AG20443 (cell line): ENCODE measurements around the gene TGFBI.

ENCODE experiments used
- DNase-seq: peaks from one replicate; pipeline ENCODE4 v3.0.0; 2012; ENCODE audit warnings: low spot score, mixed read lengths

Gene TGFBI

DNA sequence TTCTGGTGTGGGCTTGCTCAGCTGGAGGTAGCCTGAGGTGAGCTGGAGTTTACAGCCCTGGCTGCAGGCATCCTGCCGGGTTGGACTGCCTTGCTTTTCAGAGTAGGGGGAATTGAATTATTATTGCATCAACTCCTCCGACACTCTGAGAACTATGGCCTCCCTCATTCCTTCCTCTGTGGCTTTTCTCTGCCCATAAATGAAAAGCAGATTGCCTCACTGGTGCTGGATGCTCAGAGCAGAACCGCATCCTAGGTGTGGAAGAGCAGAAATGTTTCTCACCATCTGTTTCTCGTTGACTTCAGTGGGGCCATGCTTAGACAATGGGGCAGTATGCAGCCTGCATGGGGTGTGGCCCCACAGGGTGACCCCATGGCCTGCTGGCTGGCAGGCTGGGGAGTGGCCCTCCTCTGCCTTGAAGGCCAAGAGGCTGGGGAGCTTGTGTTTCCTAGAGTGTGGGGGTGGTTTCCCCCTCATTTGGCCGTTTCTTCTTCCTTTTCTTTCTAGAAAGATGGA, 27.3 kb upstream of the TGFBI start:
- DNase-seq, result peak; percentile 85

DNA sequence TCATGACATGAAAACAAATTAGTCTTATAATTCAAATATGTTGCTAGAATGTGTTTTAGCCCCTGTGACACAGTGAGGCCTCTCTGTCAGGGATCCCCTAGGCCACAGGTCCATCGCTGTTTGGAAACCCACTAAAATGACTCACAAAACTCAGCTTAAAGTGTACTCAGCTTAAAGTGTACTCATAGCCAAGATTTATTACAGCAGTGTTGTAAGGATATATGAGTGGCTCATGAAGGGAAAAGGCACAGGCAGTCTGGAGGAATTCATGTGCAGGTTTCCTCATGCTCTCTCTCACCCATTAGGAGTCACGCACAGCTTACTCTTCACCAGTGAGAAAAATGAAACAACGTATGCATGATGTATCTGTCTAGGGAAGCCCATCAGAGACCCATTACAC, 24.4 kb upstream of the TGFBI start:
- peak; percentile 68 for DNase-seq

DNA sequence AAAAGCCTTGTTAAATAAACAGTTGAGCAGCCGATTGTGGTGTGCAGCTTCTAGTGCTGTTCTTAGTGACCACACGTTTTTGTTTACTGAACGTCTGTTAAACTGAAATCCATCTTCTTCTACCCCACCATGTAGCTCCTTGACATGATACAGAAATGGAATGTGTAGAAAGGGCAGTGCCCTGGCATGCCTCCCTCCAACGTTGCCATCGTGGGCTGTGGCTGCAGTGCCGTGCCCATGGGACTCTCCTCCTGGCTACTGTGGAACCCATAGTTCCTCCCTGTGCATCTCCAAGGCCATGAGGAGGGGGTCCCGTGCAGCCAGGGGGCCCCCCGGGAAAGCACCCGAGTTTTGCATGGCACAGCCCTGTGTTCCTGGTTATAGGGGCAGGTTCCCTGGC, 23.3 kb upstream of the TGFBI start:
- no peak for DNase-seq

DNA sequence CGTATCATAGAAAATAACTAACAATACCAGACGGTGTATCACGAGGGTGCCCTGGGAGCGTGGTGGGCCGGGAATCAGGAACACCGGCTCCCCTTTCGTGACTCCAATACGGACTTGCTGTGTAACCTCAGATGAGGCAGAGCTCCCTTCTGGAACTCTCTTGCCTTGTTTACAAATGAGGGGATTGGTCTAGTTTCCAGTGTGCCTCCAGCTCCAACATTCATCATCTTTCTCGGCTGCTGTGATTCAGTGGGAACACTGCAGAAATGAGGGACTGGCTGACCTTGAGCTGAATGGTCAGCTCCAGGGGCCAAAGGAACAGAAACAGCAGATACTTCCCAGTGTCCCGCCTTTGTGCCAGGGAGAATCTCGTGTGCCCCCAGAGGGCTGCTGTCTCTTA, 22.6 kb upstream of the TGFBI start:
- peak; percentile 21 for DNase-seq

DNA sequence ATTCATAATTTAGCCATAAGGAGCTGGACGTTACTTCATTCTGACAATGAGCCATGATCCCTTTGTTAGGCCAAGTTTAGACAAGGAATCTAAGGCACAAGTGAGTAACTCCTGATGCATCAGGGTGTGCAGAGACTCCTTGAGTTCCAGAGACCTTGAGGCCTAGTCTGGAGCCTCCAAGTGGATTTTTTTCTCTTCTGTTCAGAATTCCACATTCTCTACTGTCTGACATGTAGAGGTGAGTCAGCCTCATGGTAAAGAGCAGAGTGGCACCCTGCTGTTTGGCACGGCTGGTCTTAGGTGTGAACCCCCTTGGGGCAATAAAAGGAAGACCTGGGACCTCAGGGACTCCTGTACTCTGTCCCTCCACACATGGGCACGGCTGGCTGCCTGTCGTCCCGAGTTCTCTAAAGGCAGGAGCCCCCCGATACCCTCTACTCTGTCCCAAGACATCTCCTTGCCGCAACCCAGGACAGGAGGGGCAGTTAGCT, 22.0 kb upstream of the TGFBI start:
- DNase-seq, result peak; percentile 74

DNA sequence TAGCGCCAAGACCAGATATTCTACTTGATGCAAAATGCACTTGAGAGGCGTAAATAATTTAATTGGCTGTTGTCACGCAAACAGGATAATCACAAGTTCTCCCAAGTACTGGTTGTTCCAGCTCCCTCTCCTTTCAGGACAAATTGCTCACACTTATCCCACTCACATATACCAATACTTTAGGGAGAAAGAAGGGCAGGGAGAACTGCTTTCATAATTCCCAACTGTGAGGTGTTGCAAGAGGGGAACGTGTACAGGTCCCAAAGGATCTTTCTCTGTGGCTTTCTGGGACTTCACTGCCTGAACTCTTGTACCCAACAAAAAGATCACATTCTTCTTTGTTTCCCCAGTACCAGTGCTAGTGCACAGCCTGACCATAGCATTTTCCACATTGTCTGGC, 21.5 kb upstream of the TGFBI start:
- no peak for DNase-seq

DNA sequence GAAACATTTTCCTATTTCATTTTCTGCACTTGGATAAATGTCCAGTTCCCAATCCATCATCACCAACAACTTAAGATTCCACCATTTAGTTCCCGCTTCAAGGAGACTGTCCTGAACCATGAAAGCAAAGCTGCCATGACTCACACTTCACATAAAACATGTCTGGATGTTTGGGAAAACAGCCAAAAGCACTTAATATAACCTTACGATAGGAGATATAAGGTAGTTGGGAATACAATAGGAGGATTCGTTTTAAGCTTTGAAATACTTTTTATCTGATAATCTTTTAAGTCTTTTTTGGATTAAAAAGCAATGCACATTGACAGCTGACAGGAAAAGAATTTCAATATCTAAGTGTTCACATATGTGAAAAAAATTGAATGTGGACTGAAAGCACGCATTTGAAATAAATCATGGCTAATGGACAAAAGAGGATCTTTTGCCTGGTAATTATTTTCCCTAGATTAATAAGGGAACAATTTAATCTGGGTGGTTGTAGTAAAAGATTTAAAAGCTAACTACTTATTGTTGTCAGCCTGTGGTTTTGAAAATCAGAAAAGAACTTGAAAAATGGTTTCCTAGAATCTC, 17.3 kb upstream of the TGFBI start:
- DNase-seq, result no peak

DNA sequence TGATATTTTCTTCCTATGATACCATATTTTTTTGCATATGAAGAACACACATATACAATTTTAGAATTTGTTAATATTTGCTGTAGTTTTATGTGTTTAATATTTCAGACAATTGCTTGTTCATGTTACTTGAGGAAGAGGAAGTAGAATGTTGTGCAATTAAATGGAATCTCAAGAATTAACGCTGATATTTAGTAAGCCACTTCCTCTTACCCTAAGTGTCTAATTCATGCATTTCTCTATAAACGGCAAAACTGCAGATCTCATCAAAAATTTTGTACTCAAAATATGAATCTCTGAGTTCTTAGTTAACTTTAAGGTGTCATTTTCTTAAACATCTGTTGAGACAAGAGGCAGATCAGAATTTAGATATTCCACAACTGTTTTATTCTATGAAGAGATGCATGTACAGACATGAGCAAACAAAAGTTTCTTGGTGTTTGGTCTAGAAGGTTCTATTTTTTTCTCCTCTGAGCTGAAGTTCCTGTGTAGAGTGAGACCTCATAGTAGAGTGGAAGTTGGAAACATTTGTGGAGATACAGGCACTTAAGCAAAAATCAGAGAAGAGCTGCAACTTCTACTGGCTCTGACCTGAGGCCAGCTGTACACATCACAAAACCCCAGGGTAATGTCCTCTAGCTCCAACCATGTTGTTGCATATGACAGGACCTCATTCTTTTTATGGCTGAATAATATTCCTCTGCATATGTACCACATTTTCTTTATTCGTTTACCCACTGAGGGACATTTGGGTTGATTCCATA, 16.6 kb upstream of the TGFBI start:
- no peak for DNase-seq

DNA sequence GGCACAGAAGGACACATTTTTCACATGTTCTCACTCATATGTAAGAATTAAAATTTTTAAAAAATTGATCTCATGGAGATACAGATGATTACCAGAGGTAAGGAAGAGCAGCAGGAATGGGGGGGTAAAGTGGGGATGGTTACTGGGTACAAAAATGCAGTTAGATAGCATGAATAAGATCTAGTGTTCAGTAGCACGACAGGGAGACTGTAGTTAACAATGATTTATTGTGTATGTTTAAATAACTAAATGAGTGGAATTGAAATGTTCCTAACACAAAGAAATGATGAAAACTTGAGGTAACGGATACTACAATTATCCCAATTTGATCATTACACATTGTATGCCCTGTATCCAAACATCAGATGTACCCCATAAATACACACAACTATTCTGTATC, 15.2 kb upstream of the TGFBI start:
- DNase-seq, result no peak

DNA sequence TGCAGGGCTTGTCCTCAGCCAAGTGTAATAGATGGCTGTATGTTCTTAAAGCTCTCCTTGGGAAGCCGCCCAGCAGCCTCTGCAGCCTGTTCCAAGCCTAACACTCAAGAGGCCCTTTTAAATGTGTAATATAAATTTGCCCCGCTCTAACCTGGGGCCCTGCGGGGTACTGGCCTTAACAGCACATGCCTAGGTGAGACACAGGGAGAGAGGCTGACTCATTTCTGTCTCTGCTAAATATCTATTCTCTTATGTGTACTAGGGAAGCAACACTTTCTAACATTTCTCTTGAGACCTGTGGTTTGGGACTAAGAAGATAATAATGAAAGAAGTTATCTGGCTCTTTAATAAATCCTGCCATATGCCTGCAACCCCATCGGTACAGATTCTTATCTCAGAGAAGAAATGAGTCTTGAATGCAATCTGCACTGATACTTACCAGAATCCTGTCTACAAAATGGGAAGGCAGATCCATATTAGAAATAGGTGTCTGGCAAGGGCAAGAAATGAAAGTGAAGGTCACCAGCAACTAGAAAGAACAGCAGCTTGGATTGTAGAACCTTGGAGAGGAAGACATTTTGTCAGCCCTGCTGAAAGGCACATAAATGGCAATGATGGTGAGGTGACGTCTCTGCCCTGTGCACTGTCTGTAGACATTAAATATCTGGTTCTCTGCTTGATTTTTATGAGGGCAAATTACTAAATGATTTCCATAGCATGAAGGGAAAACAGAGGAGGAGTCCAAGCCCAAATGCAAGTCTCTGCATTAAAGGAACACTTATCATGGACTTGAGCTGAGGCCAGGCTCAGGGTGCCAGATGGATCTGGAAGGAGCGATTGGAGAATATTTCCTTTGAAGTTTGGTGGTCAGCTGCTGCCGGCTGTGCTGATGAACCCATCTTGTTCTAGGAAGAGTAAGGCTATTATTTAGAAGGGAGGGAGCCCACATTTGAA, 14.5 kb upstream of the TGFBI start:
- no peak for DNase-seq

DNA sequence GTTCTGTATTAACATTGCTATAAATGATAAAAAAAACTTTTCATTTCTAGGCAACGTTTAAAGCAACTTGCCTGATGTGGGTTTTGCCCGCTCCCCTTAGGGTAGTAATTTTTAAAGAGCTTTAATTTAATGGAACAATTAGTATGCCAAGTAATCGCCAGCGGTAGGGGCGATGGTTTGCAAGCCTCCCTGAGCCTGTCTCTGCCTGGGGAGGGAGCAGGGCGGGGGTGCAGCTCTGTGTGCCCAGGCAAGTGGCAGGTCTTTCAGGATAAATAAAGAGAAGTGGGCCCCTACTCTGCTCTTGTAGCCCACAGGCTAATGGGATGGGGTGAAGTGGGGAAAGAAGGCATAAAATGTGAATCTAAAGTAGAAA, 13.8 kb upstream of the TGFBI start:
- no peak for DNase-seq

DNA sequence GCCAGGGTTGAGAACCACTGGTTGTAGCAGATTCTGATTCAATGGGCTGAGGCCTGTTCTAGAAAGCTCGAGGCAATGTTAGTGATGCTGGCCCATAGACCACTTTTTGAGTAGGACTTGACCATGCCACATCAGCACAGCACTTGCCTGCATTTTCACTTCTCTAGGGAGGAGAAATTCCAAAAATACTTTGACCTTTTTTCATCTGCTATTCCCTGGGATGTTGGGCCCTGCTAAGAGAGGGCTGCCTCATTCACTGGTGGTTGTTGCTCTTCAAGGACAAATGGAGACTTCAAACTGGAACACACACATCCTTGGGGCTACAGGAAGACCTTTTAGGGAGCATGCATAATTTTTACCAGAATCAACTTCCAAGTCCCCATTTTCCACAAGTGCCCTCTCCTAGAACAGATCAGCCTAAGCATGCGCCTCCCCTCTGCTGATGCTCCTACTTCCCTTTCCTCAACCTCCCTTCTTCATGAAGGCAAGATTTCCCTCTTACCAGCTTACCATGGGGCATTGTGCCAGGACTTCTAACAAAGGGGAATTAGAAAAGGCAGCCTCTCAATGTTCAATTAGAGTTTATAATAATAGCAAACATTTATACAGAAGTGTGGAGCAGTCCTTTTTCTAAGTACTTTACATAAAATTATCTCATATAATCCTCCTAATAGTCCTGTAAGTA, 12.7 kb upstream of the TGFBI start:
- DNase-seq, result no peak

DNA sequence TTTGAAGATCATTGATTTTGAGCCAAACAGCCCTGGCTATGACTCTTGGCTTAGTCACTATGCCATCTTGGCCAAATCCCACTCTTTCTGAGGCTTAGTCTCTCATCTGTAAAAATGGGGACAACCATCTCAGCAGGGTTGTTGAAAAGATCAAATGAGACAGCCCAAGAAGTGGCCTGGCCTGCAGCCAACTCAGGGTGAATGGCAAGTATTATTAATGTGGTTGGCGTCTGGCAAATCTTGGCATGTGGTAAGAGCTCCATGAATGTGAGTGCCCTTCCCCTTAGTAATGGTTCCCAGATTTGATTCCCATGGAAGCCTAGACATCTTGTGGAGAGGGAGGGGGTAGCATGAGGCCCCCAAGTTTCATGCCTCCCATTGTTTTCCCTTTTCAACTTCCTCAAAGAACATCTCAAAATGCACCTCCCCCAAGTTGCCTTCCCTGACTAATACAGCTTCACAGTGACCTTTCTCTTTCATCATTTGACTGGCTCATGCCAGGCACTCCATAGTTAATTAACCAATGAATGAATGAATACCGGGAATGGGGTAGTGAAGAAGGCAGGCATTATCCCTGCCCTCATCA, 11.8 kb upstream of the TGFBI start:
- peak; percentile 65 for DNase-seq

DNA sequence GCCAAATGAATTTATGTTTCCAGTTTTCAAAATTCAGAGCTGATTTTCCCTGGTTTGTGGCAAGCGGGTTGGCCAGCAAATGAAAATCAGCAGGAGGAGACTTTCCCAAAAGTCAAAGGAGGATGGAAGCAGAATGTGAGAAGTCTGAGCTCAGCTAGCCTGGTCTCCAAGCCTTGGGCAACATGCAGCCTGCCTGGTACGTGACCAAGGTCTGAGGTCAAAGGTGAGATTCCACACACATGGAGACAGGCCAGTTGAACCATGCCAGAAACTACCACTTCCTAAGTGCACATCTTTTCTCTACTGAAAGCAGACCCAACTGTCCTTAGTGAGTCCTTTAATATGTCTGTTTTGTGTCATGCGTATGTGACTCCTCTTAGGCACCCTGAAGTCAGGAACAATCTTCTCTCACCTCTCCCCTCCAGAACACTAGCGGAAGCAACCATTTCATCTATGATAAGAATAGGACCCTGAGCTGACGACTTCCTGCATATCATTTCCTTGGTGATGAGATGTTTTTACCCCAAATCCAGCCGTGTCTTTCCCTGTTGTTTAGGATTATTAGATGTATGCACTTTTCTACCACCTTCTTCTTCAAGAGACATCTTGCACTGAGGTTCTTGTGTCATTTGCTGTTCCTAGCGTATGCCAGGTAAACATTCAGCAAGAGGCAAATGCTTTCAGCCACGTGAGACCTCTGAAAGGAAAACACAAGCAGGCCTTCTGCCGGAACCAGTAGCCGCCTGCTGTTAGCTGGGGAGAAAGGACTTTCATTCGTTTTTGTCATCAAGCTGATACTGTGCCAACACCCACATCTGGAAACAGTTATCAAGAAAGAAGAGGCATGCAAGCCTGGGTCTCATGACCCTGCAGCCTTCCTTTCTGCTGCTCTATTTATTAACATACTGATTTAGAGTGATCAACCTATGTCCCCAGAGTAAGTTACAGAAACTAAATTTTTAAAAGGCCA, 9.7 kb upstream of the TGFBI start:
- DNase-seq, result peak; percentile 78

DNA sequence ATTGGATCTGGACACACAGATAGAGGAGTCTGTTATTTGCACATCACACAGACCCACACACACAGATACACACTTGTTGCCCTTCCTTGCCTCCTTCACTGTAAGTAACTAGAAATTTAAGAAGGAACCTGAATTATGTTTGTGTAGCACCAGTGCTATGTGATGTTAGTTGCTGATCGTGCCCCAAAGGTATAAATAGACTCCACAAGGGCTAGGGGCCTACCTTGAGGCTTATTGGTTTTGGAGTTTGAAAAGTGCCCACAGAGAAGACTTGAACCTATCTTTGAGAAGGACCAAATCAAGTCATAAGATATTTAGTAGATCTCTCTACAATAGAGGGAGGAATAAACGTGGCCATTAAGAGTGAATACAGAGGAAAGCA, 8.8 kb upstream of the TGFBI start:
- DNase-seq, result no peak

DNA sequence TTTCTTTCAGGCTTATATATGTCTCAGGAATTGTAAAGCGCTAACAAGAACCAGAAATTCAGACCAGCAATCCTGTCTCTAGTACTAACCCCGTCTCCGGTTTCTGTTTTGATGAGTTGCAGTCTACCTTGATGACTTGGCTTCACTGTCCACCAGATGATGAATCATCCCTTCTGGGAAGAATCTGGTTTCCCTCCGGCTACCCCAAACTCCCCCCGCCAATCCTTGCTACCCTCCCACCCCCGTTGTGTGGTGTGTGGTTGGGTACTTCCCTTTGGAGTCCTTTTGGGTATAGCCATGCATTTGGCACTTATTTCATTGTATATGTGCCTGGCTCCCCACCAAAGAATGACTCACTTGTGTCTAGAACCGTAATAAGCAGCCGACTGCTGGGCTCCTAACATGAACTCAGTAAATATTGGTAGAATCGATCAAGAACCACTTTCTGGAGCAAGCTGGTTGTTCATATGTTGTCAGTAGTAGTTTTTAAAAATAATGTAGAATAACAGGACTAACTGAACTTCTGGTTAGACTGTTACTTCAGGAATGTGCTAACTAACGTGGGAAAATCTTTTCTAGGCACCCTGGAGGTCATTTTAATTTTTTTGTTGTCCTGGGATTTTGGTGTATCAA, 8.3 kb upstream of the TGFBI start:
- DNase-seq, result peak; percentile 71

DNA sequence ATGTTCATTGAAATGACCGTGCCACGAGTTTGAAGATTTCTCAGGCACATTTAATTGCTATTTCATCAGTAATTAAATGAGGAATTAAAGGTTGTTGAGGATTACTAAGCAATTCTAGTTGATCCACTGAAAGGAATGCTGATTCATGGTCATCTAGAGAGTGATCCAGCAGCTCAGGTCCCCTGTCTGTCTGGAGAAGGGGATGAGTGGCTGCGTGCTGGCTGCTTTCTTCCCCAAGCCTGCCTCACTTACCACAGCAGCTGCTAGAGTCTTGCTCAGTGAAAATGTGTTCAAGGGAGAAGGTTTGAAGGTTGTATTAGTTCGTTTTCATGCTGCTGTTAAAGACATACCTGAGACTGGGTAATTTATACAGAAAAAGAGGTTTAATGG, 7.8 kb upstream of the TGFBI start:
- DNase-seq, result peak; percentile 63

DNA sequence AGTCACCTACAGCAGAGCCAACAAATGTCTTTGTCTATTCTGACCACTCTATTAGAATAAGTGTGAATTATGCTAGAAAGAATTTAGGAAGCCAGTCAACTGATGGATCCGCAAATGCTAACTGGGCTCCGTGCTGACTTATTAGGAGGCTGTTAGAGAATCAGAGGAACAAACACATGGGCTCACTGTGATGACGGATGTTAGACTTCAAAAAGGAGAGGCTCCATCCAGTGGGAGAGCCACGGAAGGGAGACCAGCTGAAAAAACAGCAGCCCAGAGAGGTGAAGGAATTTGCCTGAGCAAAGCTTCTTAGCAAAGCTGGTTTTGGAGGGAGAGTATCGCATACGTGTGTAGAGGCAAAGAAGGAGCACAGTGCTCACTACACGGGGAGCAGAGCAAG, 5.8 kb upstream of the TGFBI start:
- no peak for DNase-seq

DNA sequence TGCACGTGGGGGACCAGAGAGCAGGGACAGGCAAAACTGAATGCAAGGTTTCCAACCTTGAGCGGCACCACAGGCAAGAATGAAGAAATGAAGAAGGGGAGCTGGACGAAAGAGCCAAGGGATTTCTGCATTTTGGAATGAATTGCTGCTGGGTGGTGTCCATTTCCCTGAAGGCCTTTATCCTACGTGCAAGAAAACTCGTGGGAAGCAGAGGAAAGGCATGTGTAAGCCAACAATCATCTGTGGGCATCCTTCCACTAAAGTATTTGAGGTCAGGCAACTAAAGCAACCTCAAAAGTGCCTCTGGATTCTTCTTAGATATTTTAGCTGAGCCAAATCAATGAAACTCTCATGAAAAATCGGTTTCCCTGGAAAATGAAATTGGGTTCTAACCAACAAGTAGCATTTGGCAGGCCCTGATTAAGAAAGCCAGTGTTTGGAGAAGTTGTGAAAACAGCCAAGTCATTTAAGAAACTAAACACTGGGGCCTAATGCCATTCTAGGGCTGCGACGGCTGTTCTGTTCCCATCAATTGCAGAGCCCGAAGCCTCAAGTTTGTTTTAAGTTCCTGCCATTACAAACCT, 4.7 kb upstream of the TGFBI start:
- DNase-seq, result peak; percentile 73

DNA sequence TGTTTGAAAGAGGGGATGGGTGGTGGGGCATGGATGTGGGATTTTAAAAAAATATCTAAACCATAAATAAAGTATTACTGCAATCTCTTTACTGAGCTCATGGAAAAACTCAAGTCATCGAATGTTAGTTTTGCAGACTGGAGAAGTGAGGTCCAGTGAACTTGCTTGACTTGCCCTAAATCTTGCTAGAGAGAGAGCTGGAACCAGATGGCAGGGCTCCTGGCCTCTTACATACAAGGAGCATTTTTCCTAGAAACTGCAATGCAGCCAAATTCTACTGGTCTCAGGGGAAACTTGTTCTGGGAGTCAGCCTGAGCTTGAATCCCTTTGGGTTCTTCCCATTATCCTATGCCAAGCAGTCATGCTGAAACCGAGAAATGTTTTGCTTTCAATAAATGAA, 2.9 kb upstream of the TGFBI start:
- no peak for DNase-seq
